GM23248 (cell line): ENCODE data around the gene CLIC5.

Experiments used
- EZH2 ChIP-seq: fragments of 200-600 bp; sonication (generic); IDR thresholded peaks from 2 replicates; pipeline ENCODE4 v1.6.1; 2018; ENCODE audit warnings: antibody characterized with exemption, mild to moderate bottlenecking; ENCODE audit not compliant: insufficient read depth, poor library complexity, severe bottlenecking
- EZH2phosphoT487 ChIP-seq: fragments of 200-600 bp; sonication (generic); IDR thresholded peaks from 2 replicates; pipeline ENCODE4 v1.6.1; 2018; ENCODE audit warnings: antibody characterized with exemption, moderate library complexity, mild to moderate bottlenecking, low read depth; ENCODE audit not compliant: insufficient read depth

DNA sequence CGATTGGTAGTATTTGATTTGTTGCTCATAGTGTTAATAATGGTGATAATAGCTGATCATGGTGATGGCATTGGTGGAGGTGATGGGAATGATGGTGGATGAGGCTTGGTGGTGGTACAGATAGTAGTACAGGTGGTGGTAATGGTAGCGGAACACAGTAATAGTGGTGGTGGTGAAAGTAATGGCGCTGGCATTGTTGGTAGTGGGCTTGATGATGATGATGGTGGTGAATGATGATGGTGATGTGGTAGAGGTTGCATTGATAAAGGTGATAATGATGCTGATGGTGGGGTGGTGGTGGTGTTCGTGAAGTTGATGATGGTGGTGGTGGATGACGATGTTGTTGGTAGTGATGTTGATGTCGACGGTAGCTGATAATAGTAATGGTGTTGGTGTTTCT, 24.6 kb upstream of the CLIC5 start:
- TF ChIP-seq EZH2phosphoT487 (no peak), EZH2 (no peak)
